ENCODE data around the gene EIF4G2.

The EIF4G2 gene

GRCh38 chr11:10808235-10808552 lies 532 bp downstream of the EIF4G2 start:
- DNase-seq (ENCODE audit: low read depth), result no peak

DNA sequence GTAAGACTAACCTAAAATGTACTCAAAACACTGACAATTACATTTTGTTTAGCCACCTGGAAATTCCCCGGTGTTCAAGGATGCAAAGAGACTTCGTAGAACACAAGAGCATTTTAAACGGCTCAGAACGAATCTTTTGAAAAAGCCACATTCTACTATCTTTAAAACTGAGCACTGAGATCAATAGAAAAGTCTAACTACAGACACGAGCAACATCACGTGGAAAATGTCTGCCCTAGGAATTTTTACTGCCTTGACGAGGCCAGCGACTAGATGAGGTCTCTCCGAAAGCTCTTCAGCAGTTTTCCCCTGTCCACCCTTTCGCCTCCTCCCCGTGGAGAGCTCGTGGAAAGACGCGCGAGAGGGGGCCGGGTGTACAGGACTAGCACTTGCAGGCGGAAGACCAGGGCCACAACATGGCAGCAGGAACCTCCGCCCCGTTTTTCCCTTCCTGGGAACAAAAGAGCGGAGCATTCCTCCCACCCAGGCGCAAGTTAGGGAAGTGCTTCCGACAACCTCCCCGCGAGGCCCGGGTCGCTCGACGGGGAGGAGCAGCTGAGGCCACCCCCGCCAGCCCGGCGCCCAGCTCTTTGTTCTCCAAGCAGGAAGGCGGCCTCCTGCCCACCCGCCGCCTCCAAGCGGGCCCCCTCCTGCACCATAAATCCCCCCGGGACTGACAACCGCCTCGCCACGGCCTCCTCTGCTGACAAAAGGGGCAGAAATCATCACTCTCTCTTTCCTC lies 1.1 kb downstream of the EIF4G2 start:
- peak; percentile 28 for DNase-seq (ENCODE audit: low read depth)

DNA sequence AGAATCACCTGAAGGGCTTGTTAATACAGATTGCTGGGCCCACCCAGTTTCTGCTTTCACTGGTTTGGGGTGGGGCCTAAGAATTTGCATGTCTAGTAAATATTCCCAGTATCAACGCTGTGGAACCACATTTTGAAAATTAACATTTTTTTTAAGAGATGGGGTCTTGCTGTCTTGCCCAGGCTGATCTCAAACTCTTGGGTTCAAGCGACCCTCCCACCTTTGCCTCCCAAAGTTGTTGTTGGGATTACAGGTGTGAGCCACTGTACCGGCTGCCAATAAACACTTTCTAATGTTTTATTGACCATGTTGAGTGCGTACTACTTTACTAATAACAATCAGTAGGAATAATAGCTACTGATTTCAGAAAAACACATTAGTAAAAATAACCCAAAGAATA lies 2.5 kb downstream of the EIF4G2 start:
- no peak for DNase-seq (ENCODE audit: low read depth)

GRCh38 chr11:10805741-10806140 lies 3.0 kb downstream of the EIF4G2 start:
- no peak for DNase-seq (ENCODE audit: low read depth)

DNA sequence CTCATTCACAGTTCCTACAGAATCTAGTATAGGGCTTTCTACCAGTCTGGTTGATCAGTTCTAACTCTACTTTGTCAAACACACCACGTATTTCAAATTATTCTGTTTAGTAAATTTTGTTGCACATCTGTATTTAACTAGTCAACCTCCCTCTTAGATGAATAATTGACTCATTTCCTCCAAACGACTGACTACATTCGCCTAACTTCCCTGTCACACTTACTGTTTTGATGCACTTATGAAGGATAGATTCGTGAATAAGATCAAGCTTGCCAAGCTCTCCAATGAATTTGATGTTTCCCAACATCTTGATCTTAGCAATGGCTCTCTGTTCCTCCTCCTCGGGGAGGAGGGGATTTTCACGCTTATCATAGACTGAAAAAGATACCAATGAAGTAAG lies 5.0 kb downstream of the EIF4G2 start:
- no peak for DNase-seq (ENCODE audit: low read depth)

- DNase-seq (ENCODE audit: low read depth), result no peak
Observed at GRCh38 chr11:10800292-10800691, 8.4 kb downstream of the EIF4G2 start.

- DNase-seq (ENCODE audit: low read depth), result no peak
Observed at GRCh38 chr11:10798330-10798928, 10.3 kb downstream of the EIF4G2 start.

DNA sequence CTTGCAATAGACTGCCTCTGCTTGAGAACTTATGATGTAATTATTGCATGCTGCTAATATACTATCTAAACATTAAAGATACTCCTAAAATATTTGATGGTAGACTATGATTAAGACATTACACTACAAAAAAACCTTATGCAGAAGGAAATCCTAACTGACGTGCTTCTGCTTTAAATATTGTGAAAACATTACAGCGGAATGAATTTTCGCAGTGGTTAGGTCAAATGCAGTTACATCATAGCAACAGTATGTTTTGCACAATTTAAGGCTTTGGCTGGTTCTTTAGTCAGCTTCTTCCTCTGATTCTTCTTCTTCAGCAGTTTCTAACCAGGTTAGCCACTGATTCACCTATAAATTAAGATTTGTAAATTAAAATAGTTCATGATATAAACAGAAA lies 11.2 kb downstream of the EIF4G2 start:
- no peak for DNase-seq (ENCODE audit: low read depth)

- DNase-seq (ENCODE audit: low read depth), result no peak
Observed at GRCh38 chr11:10797001-10797400, 11.7 kb downstream of the EIF4G2 start.

- no peak for DNase-seq (ENCODE audit: low read depth)
Observed at GRCh38 chr11:10796191-10796590, 12.5 kb downstream of the EIF4G2 start.

DNA sequence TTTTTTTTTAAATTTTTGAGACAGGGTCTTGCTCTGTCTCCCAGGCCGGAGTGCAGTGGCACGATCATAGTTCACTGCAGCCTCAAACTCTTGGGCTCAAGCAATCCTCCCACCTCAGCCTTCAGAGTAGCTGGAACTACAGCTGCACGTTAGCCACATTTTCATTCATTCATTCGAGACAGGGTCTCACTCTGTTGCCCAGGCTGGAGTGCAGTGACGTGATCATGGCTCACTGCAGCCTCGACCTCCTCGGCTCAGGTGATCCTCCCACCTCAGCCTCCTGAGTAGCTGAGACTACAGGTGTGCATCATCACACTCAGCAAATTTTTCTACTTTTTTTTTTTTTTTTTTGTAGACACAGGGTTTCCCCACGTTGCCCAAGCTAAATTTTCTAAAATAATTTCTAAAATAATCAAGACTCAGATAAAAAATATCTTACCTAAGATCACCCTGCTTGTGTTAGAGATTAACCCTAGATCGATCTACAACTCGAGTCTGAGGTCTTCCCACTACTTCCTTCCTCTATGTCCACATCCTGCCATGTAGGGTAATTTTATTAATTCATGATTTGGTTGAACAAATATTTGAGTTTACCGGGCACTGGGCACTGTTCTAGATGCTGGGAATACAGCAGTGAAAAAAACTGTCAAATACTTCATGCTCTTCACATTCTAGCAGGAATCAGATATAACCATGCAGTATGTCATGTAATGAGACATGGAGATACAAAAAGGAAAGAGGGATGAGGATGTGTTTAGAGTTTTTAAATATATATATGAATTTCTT lies 15.1 kb downstream of the EIF4G2 start:
- no peak for DNase-seq (ENCODE audit: low read depth)

GRCh38 chr11:10792385-10793068 lies 16.2 kb downstream of the EIF4G2 start:
- DNase-seq (ENCODE audit: low read depth), result peak; percentile 77

GRCh38 chr11:10786451-10786850 lies 22.3 kb downstream of the EIF4G2 start:
- DNase-seq (ENCODE audit: low read depth), result no peak

DNA sequence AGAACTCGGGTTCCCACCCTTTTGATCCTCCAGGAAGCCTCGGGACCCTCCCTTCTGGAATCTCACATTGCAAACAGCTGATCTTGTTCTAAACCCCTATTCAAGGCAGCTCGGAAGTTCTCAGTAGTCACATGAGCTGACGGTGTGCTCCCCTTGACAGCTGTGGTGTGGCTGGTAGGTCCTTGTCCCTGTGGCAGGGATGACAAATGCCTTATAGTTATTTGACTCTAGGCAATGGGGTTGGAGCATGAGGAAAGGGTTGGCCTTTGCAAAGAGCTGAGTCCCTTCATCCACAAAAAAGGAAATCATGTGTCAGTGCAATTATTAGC lies 23.6 kb downstream of the EIF4G2 start:
- no peak for DNase-seq (ENCODE audit: low read depth)

GRCh38 chr11:10784232-10785145 lies 24.2 kb downstream of the EIF4G2 start:
- DNase-seq (ENCODE audit: low read depth), result no peak

GRCh38 chr11:10780040-10780439 lies 28.7 kb downstream of the EIF4G2 start:
- no peak for DNase-seq (ENCODE audit: low read depth)

DNA sequence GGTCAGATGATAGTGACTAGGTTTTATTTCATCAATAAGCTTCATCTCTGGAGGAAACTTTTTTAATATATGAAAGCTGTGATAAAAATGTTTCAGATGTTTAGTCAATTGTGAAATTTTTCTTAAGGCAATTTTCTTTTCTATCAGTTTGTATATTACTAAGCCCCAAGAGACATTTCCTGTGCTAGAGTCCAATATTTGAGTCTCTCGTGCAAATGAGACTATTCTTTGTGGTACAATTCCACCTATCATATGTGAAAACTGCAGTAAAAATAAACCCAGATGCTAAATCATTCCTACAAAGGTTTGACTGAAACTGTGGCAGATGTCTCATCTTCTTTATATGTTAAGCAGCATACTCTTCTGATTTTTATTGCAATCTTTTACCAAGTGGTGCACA lies 29.6 kb downstream of the EIF4G2 start:
- no peak for DNase-seq (ENCODE audit: low read depth)

DNA sequence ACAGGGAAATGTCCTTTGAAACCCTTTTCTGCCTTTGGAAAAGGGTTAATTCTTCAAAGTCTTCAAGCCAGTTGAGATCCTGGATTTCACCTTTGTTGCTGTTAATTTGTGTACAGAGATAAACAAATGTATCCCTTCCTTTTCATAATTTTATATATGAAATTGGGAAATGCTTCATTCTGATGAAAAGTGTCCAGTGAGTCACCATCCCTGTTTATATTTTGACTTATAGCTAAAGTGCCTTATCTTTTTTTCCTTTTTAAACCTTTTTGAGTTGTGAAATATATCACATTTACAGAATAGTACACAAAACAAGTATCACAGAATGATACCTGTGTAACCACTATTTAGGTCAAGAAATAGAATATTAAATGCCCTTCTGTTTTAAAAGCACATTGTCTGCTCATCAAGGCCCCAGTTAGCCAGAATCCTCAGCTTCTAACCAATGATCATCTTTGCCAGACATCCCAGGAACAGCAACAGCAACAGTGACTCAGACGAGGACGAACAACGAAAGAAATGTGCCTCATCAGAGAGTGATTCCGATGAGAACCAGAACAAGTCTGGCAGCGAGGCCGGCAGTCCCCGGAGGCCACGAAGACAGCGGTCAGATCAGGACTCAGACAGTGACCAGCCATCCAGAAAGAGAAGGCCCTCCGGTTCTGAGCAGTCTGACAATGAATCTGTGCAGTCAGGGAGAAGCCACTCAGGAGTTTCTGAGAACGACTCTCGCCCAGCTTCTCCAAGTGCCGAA lies 30.3 kb downstream of the EIF4G2 start:
- DNase-seq (ENCODE audit: low read depth), result no peak

- DNase-seq (ENCODE audit: low read depth), result no peak
Observed at GRCh38 chr11:10777806-10778205, 30.9 kb downstream of the EIF4G2 start.

- DNase-seq (ENCODE audit: low read depth), result no peak
Observed at GRCh38 chr11:10777393-10777793, 31.3 kb downstream of the EIF4G2 start.

GRCh38 chr11:10774811-10775210 lies 33.9 kb downstream of the EIF4G2 start:
- no peak for DNase-seq (ENCODE audit: low read depth)
